CD14-positive monocyte (primary cell): Measurements from ENCODE around the gene FLT1. TPM values are rescaled to one million over a fixed set of nuclear protein-coding genes. Genes with fewer than 3 reads are reported as not detected.

Experiments used
- DNase-seq, 3 donors: peaks; one replicate each; pipeline ENCODE4 v3.0.0-alpha.2; 2011 to 2022
- H2AFZ ChIP-seq: 2 replicates; pipeline ENCODE4 v1.6.0; 2012; ENCODE audit warnings: mild to moderate bottlenecking, low read depth, low read length, inconsistent platforms; ENCODE audit not compliant: insufficient read depth, poor library complexity, severe bottlenecking
- H3K27ac ChIP-seq, 2 donors: 1 replicate in 1 of 2; 2 replicates in 1 of 2; pipeline ENCODE4 v1.5.1; 2012 to 2013; ENCODE audit warnings: low read length in 2 of 2, control low read depth in 1 of 2, inconsistent platforms in 1 of 2, low read depth in 1 of 2, mild to moderate bottlenecking in 1 of 2
- H3K27me3 ChIP-seq, 2 donors: one replicate each; pipeline versions ENCODE4 v1.6.0 to v1.6.1; 2011 to 2013; ENCODE audit warnings: low read length in 2 of 2; ENCODE audit not compliant: control insufficient read depth in 2 of 2, insufficient read depth in 2 of 2
- H3K36me3 ChIP-seq, 2 donors: replicated peaks in 1 of 2; 1 replicate in 1 of 2; 2 replicates in 1 of 2; pipeline versions ENCODE4 v1.5.1 to v1.6.1; 2012 to 2013; ENCODE audit warnings: low read length in 2 of 2, control low read depth in 1 of 2, inconsistent platforms in 1 of 2, mild to moderate bottlenecking in 1 of 2; ENCODE audit not compliant: insufficient read depth in 2 of 2, control insufficient read depth in 1 of 2
- H3K4me1 ChIP-seq, 2 donors: 1 replicate in 1 of 2; 2 replicates in 1 of 2; pipeline versions ENCODE4 v1.5.1 to v1.6.1; 2012 to 2013; ENCODE audit warnings: low read length in 2 of 2, control low read depth in 1 of 2, inconsistent platforms in 1 of 2, mild to moderate bottlenecking in 1 of 2, moderate library complexity in 1 of 2; ENCODE audit not compliant: insufficient read depth in 2 of 2, control insufficient read depth in 1 of 2
- H3K4me2 ChIP-seq: replicated peaks from 2 replicates; pipeline ENCODE3; 2012; ENCODE audit warnings: low read length, moderate library complexity, mild to moderate bottlenecking; ENCODE audit not compliant: poor library complexity, severe bottlenecking; ENCODE audit errors: extremely low read depth
- H3K4me3 ChIP-seq, 3 experiments: fragments of 200-600 bp in 1 of 3; sonication (generic) in 1 of 3; replicated peaks in 1 of 3; 1 replicate in 2 of 3; 2 replicates in 1 of 3; pipeline ENCODE4 v1.5.1; 2011 to 2013; ENCODE audit warnings: low read length in 3 of 3, mild to moderate bottlenecking in 3 of 3, control low read depth in 2 of 3, low read depth in 2 of 3, inconsistent platforms in 1 of 3, moderate library complexity in 1 of 3
- H3K79me2 ChIP-seq: 2 replicates; pipeline ENCODE4 v1.6.0; 2012; ENCODE audit warnings: mild to moderate bottlenecking, control low read depth, inconsistent platforms, low read length, moderate library complexity; ENCODE audit not compliant: insufficient read depth
- H3K9ac ChIP-seq: 2 replicates; pipeline ENCODE4 v1.6.0; 2017; ENCODE audit warnings: low read length, mild to moderate bottlenecking; ENCODE audit not compliant: insufficient read depth, poor library complexity, severe bottlenecking
- H3K9me3 ChIP-seq, 2 donors: replicated peaks in 1 of 2; 1 replicate in 1 of 2; 2 replicates in 1 of 2; pipeline versions ENCODE4 v1.5.1 to v1.6.1; 2012 to 2013; ENCODE audit warnings: low read length in 2 of 2, control low read depth in 1 of 2; ENCODE audit not compliant: control insufficient read depth in 1 of 2, insufficient read depth in 1 of 2
- H4K20me1 ChIP-seq: 2 replicates; pipeline ENCODE4 v1.6.0; 2012; ENCODE audit warnings: mild to moderate bottlenecking, low read length, control low read depth, moderate library complexity; ENCODE audit not compliant: insufficient read depth
- H3K27ac Mint-ChIP-seq, 7 donors: one replicate each; pipeline ENCODE4 v1.8.0; 2020; ENCODE audit warnings: mild to moderate bottlenecking in 7 of 7, mixed read lengths in 7 of 7, moderate library complexity in 6 of 7, inconsistent platforms in 2 of 7
- H3K27me3 Mint-ChIP-seq, 3 donors: one replicate each; pipeline ENCODE4 v1.8.0; 2021 to 2022; ENCODE audit warnings: low read depth in 3 of 3, mild to moderate bottlenecking in 3 of 3, mixed read lengths in 3 of 3, moderate library complexity in 3 of 3, inconsistent platforms in 1 of 3
- H3K36me3 Mint-ChIP-seq, 2 donors: one replicate each; pipeline ENCODE4 v1.8.0; 2020; ENCODE audit warnings: mixed read lengths in 2 of 2, inconsistent platforms in 1 of 2, mild to moderate bottlenecking in 1 of 2
- H3K4me1 Mint-ChIP-seq: one replicate; pipeline ENCODE4 v1.8.0; 2020; ENCODE audit warnings: mild to moderate bottlenecking, mixed read lengths
- H3K4me3 Mint-ChIP-seq, 2 donors: one replicate each; pipeline ENCODE4 v1.8.0; 2020; ENCODE audit warnings: mild to moderate bottlenecking in 2 of 2, mixed read lengths in 2 of 2, moderate library complexity in 1 of 2
- H3K9me3 Mint-ChIP-seq, 7 donors: one replicate each; pipeline ENCODE4 v1.8.0; 2020 to 2022; ENCODE audit warnings: mixed read lengths in 7 of 7, mild to moderate bottlenecking in 6 of 7, moderate library complexity in 6 of 7, inconsistent platforms in 2 of 7
- CTCF ChIP-seq: fragments of 200-600 bp; IDR thresholded peaks from one replicate; pipeline ENCODE4 v1.8.0; 2022; ENCODE audit warnings: antibody characterized with exemption, mild to moderate bottlenecking
- WGBS: methylation state at CpG from one replicate; pipeline ENCODE4 v1.1.5; 2013; ENCODE audit warnings: missing lambda C conversion rate; ENCODE audit not compliant: insufficient coverage; 5-methylcytosine and 5-hydroxymethylcytosine counted together
- intact Hi-C, 2 donors: fragments of 100-400 bp; cut with micrococcal nuclease; formaldehyde crosslinking; loops; one replicate each; pipeline versions ENCODE4 v1.15.0 to v1.15.1; 2023
- polyA plus RNA-seq, 3 donors: library from polyadenylated mRNA; depleted of rRNA in 1 of 3; unstranded in 2 of 3; stranded (reverse) in 1 of 3; fragments of 300-500 nt in 2 of 3; fragments of >200 nt in 1 of 3; fragmentation: Illumina TruSeq in 2 of 3; gene quantifications; 1 replicate in 2 of 3; 2 replicates in 1 of 3; pipeline ENCODE4 v1.2.3, GENCODE V29; 2012 to 2021

The FLT1 gene
- polyA plus RNA-seq, 3 donors, result 0.28 TPM; not detected in 2

GRCh38 chr13:28327373-28328270 is 167.3 kb downstream of the FLT1 start:
- Histone ChIP-seq H3K4me1 (no peaks in the 10 kb centered on the region), H3K9me3 (no peaks in the 10 kb centered on the region), H4K20me1 (no peaks in the 10 kb centered on the region), H3K79me2 (no peaks in the 10 kb centered on the region), H3K4me2 (no peak overlapping the region), H3K27ac (no peak overlapping the region), H3K9ac (no peak overlapping the region), H3K4me3 (no peak overlapping the region), H3K27me3 (peaks cover 9 to 38% of the 10 kb centered on the region in 2 donors), H2AFZ (no peak overlapping the region), H3K36me3 (no peaks in the 10 kb centered on the region)
- DNase-seq, result no peak
- intact Hi-C loops, result no loop called here
- no peak for TF ChIP-seq CTCF
- Mint-ChIP-seq H3K27me3 (peaks cover 19 to 63% (median 55%) of the 10 kb centered on the region in 3 donors), H3K36me3 (no peaks in the 10 kb centered on the region), H3K9me3 (no peaks in the 10 kb centered on the region), H3K27ac (no peak overlapping the region), H3K4me1 (peaks cover 2% of the 10 kb centered on the region), H3K4me3 (no peak overlapping the region)
- 97% methylated on average over 7 of the region's 14 CpGs for WGBS

- H3K27ac Mint-ChIP-seq, result no peak overlapping the region
- no CpG with 5 or more reads among the region's 2 CpGs for WGBS
- no peak overlapping the region for H3K4me3 Mint-ChIP-seq
- H3K36me3 ChIP-seq, result no peaks in the 10 kb centered on the region
- no peaks in the 10 kb centered on the region for H3K79me2 ChIP-seq
- H3K27ac ChIP-seq, result no peak overlapping the region
- no peaks in the 10 kb centered on the region for H3K36me3 Mint-ChIP-seq
- no peaks in the 10 kb centered on the region for H4K20me1 ChIP-seq
- H3K27me3 Mint-ChIP-seq, result peaks cover 19 to 53% (median 49%) of the 10 kb centered on the region in 3 donors
- no peak overlapping the region for H3K4me3 ChIP-seq
- H3K4me1 Mint-ChIP-seq, result peaks cover 2% of the 10 kb centered on the region
- no peaks in the 10 kb centered on the region for H3K4me1 ChIP-seq
- no peak for TF ChIP-seq CTCF
- H2AFZ ChIP-seq, result no peak overlapping the region
- peaks cover 8 to 36% of the 10 kb centered on the region in 2 donors for H3K27me3 ChIP-seq
- H3K9me3 ChIP-seq, result no peaks in the 10 kb centered on the region
- H3K9me3 Mint-ChIP-seq, result no peaks in the 10 kb centered on the region
- intact Hi-C loops, result no loop called here
- H3K4me2 ChIP-seq, result no peak overlapping the region
- no peak overlapping the region for H3K9ac ChIP-seq
- DNase-seq, result no peak
Measured at GRCh38 chr13:28326056-28326455, 168.9 kb downstream of the FLT1 start.
